Activated T-helper 1 cell treated with anti-CD3 and anti-CD28 coated beads, Interleukin-2, amount 50 U/mL, for 16 hours (primary cell): ENCODE results near the gene NHSL1.

Experiments
- DNase-seq, 2 donors: peaks; one replicate each; pipeline ENCODE4 v3.0.0-alpha.2; 2020; ENCODE audit warnings: low read depth in 1 of 2, low spot score in 1 of 2

The NHSL1 gene

DNA sequence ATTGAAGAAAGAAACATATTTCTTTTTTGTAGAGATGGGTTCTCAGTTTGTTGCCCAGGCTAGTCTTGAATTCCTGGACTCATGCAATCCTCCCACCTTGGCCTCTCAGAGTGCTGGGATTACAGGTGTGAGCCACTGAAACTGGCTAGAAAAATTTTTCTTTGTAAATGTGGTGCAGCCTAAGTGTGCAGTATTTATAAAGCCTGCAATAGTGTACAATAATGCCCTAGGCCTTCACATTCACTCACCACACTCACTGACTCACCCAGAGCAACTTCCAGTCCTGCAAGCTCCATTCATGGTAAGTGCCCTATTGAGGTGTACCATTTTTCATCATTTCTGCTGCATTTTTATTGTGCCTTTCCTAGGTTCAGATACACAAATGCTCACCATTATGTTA, 31.4 kb downstream of the NHSL1 start:
- DNase-seq = no peak

DNA sequence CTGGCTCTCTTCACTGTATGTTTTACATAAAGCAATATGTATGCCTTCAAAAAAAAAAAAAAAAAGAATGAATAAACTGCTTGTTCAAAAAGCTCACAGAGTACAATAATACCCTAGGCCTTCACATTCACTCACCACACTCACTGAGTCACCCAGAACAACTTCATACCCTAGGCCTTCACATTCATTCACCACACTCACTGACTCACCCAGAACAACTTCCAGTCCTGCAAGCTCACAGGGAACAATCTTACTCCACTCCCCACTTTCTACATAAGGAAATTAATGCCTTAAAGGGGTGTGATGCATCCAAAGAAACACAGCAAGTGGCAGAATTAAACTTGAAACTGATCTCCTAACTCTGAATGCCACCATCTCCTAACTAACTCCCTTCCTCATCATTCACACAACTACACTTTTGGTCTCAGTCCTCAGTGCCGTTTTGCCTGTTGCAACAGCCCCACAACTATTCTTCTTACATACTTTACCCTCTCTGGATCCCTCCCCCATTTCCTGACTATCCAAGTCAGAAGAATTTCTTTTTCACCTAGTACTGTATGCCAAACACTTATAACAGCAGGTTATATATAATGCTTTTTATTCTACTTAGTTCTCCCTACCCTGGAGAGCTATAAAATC, 34.2 kb downstream of the NHSL1 start:
- no peak for DNase-seq

DNA sequence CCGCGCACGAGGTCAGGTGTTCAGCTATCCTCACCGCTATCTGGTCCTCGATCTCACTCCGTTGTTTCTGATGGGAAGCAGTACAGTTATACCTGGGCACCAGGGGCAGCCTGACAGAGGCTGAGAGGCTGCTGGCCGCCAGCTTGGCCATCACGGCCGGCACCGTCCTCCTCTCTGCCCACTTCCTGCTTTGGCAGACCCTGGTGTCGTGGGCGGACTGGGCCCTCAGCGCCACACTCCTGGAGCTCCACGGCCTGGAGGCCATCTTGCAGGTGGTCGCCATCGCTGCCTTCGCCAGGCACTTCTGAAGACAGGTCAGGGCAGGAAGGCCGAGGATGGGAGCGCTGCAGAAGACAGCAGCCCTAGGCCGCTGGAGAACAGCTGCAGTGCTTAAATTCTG, 35.2 kb downstream of the NHSL1 start:
- no peak for DNase-seq

DNA sequence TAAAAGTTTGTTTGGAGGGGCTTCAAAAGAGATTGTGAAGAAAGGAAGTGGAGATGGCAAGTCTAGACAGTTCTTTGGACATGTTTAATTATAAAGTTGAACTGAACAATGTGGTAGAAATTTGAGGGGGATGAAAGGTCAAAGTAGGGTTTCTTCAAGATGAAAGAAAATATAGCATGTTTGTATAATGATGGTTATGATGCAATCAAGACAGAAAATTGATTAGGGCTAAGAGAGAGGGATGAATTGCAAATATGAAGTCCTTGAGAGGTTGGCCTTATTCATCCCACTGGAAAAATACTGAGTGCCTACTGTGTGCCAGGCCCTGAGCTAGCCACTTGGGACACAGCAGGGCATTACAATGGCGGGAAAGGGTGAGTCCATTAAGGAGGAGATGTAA, 37.6 kb downstream of the NHSL1 start:
- DNase-seq = no peak

DNA sequence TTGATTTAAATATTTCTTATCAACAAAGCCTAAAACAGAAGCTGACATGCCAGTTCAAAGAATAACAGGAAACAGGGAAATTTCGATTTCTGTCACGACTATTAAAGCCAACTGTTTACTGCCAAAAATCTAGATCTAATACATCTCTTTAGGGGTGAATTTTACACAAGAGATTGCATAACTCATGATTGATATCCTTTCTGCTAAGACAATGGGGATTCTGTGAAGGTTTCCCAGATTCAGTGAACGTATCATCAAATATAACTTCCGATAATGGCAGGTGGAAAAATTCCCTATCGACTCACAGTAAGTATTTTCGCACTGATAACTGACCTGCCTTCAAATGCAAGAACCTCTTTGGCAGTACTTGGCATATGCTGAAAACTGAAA, 42.9 kb downstream of the NHSL1 start:
- no peak for DNase-seq

DNA sequence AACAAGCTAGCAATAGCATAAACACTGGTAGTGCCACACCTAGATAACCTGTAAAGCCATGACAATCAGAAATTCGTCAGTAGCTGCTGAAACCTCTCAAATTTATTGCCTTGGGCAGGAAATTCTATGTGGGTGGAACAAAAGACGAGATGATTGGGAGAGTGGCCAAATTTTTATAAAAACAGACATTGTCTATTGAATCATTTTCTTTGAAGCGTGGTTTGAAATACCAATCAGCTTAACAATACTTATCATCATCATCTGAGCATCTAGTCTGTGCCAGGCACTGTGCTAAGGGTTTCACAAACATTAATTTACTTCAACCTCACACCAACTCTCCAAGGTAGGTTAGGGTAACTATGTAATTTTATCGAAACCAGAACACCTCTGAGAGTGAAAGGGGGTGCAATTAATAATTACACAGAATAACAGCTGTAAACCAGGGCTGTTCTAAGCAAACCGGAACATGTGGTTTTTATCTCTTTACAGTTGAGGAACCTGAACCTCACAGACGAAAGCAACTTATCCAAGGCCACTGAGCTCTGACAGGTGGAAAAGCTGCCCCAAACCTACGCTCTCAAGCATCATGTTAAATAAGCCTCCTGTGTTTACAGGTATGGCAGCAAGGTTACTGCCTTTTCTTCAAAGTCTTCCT, 43.4 kb downstream of the NHSL1 start:
- DNase-seq = no peak

DNA sequence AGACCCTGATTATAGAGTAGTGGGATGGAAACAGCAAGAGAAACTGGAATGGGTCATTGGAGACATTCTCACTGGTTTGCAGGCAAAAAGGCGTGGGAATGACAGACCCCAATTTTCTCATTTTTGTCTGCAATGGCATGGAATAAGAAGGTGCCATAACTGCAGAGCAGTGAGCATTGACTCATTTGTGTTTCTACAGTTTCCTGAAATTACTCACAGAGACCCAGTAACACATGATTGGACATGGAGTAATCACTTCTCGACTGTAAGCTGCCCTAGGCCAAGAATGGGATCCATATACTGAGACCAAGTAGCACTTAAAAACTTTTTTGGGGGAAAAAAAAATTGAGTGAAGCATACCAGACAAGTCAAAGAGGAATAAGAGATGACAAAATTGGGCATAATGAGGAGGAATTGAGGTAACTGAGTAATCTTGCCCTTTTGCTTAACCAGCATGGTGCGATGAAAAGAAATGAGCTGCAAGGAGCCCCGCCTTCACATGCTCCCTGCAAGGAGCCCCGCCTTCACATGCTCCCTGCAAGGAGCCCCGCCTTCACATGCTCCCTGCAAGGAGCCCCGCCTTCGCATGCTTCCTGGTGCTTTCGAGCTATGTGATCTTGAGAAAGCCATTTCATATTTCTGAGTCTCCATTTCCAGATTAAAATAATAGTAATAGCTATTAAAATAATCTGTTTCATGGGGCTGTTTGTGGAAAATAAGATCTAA, 44.1 kb downstream of the NHSL1 start:
- DNase-seq = peak; percentile 8 to 26

DNA sequence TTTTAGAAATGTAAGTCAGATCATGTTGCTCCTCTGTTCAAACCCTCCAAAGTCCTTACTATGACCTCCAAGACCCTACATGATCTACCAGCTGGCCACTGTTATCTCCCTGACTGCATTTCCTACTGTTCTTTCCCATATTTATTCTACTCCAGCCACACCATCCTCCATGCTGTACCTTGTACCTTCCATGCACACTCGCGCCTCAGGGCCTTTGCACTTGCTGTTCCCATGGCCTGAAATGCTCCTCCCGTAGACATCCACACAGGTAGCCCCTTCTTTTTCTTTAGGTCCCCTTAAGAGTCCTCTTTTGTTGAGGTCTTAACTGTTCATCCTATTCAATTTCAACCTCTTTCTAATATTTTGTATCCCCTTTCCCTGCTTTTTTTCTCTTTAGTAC, 48.3 kb downstream of the NHSL1 start:
- no peak for DNase-seq

DNA sequence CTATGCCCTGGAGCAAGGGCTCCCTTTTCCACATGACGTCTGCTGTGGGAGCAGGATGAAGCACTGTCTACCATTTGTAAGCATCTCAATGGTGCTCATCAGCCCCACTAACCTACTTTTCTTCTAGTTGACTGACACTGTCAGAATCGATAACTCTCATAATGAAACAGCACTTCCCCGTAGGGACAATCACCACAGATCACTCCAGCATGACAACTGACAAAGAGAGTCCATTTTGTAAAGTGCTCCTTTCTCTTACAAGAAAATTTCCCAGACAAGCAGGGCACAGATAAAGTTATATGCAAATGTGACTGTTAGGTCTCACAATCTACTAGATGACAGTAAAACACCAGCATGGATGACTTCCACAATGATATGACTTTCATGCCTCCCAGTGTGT, 48.8 kb downstream of the NHSL1 start:
- no peak for DNase-seq

DNA sequence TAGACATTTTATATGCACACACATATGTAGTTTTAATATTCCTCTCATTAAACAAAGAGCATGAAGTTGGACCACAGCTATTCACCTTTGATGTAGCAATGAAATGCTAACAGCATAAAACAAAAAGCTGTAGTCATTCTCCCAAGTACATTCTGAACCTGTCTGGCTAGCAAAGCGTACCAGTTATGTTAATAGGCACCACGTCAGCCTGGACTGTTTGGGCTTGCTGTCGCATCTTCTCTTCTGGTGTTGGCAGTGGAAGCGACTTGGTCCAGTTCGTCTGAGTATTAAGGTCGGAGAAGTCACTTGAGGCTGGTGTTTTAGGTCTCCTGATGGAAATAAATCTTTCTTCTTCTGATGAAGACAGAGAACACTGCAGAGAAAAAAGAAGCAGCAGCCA, 52.5 kb downstream of the NHSL1 start:
- DNase-seq = no peak

DNA sequence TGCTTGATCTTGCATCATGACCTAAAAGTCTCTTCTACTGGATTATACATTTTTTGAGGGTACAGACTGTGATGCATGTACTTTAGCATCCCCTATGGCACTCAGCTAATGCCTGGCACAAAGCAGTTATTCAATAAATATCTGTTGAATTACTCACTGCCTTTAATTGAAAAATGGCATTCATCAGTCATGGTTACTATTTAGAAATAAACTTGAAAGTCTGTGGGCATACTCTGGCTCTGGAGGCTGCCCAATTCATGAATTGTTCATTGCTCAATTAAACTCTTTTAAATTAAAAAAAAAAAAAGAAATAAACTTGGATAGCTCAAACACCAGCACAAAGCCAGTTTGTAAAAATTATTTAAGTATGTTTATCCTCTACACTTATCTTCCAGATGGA, 55.3 kb downstream of the NHSL1 start:
- no peak for DNase-seq

DNA sequence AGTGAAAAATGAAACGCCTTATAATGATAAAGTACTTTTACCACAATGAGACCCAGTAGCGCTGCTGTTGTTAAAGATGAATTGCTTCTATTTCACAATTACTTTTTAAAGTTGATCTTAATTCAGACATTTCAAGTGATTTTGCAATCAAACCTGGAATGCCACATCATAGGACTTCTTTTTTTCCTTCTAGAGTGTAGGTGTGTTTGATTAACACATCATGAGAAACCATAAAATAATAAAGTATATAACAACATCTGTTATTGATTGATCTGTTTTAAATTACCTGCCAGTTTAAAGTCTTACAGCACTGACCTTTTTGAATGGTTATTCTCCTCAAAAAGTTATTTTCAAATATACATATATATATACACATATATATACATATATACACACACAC, 56.6 kb downstream of the NHSL1 start:
- no peak for DNase-seq

DNA sequence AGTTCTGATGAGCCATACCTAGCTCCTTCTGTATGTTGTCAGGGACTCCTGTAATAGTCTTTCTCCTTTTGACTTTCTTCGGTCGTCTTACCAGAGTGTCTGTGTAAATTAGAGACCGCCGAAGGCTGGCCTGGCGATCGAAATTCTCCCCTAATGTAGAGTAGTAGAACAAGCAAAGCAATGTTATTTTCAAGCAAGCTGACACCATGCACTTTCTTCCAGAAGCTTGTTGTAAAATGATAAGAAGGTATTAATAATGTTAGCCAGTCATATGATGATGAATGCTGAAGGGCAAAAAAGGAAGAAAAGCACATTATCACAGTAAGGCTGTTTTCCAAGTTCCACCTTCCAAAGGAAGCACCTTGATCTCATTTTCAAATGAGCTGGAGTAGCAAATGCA, 57.3 kb downstream of the NHSL1 start:
- no peak for DNase-seq

DNA sequence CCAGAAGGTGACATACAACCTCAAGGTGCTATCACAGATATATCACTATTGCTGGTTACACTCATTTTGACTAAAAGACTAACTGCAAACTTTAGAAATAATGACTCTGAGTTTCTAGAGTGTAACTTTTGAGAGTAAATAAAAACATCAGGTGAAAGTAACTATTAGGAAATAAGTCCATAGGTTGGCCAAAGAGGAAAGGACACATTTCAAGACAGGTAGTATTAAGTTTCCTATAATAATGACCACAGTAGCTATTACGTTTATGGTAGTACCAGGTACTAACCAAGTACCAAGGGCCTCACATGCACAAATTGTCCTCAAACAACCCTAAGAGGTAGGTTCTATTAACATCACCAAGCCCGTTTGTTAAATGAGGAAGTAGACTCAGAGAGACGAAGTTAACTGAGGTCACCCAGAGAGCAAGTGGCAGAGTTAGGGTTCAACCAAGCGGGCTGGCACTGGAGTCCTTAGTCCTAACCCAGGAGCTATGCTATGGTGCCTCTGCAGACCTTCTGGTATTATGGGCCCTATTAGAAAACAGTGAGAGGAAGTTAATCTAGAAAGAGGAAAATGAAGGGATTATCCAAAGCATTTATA, 58.4 kb downstream of the NHSL1 start:
- no peak for DNase-seq

DNA sequence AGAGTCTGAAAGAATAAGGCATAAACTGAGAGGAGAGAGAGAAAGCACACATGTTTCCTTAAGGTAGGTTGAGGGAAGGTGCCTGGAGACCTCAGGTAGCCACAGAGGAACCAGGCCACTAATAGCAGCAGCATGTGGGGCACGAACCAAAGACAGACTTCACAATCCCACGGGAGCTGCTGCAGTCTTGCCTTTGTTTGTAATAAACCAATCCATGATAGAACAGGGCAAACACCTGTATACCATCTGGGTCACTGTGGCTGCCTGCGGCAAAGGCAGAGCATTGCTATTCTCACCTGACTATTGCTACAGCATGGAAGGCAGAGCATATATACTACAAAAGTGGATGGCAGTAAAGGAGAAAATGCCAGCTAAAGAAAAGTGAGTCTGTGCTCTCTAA, 59.0 kb downstream of the NHSL1 start:
- DNase-seq = no peak

DNA sequence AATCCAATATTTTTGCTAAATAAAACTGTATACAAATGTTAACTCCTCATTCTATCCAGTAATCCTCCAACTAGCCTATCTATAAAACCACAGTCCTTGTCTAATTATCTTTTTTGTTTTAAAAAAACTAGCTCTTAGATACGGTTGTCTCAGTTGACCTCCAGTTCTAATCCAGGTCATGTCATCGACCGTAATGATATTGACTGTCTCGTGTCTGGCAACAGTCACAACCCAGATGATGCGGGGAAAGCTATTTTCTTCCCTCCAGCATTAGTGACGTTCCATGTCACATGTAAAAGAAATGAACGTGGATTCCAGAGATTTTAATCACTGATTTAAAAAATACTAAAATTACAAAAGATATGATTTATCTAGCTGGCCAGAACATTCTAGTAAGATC, 59.7 kb downstream of the NHSL1 start:
- no peak for DNase-seq

DNA sequence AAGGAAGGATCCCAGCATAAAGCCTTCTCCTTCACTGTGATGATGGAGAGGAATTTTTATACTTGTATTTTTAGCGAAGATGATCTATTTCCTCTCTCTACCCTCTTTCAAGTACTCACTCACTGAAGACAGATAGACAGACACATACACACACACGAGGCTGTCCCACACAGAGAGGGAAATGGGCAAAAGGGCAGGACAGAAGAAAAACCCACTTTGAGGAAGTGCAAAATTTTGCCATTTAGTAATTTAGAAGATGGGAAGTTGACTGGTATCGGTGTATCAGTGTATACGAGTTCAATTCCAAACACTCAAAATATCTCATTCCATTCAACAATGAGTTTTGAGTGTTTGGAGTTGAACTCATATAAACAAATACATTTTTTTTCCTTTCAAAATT, 64.4 kb downstream of the NHSL1 start:
- DNase-seq = no peak

DNA sequence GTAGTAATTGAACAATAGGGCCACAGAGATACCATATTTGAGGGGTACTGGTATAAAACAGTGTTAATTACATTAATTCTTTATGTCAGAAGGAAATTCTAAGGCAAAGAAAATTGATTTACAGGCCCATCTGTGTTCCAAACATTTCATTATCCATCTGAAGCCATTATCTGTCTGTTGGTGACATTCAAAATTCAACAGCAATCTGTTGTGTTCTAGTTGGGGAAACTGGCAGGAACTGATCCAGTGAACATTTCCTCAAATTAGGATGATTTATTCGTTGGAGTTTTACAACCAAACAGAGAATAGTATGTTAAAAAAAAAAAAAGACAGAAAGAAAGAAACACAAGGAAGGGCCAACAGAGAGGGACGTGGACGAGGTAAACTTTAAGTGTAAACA, 65.2 kb downstream of the NHSL1 start:
- DNase-seq = no peak

DNA sequence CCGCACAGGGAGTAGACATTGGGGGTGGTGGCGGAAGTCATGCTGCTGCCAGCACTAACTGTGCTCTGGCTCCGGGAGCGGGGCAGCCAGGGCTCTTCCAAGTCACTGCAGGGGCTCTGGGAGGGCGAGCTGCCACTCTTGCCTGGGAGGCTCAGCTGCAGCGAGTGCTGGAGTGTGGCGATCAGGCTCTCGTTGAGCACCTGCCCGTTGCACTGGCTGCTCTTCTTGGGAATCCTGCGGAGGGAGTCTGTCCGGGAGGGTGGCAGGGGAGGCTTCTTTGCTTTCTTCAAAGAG, 67.3 kb downstream of the NHSL1 start:
- DNase-seq = no peak

DNA sequence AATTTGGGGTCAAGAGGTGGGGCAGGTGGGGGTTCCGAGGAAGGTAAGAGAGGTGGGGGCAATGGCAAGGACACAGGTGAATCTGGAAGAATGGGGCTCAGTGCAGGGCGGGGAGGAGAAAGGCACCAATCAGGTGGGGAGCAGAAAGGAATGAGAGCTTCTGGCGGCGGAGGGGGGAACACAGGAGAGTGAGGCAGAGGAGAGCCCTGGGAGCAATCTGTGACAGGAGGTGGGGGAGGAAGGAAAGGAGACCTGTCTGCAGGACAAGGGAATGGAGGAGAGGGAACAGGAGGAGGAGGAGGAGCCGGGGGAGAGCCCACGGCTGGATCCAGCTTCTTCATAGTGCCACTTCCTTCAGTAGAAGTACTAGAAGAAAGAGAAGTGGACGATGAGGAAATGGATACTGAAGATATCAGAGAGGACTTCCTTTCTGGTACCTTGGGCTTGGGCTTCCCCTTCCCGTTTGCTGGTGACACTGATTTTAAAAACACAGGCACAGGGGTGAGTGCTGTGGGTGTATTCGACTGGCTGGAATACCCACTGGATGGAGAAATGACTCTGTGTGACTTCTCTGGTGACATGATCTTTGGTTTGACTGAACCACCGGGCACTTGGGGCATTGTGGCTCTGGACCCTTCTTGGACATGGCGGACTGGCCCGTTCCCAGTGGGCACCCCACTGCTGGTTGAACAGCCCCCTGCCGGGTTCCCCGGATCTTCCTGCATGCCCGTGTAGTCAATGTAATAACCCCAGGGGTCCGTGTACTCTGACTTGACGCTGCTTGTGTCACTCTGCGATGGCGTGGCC, 67.8 kb downstream of the NHSL1 start:
- DNase-seq = no peak

DNA sequence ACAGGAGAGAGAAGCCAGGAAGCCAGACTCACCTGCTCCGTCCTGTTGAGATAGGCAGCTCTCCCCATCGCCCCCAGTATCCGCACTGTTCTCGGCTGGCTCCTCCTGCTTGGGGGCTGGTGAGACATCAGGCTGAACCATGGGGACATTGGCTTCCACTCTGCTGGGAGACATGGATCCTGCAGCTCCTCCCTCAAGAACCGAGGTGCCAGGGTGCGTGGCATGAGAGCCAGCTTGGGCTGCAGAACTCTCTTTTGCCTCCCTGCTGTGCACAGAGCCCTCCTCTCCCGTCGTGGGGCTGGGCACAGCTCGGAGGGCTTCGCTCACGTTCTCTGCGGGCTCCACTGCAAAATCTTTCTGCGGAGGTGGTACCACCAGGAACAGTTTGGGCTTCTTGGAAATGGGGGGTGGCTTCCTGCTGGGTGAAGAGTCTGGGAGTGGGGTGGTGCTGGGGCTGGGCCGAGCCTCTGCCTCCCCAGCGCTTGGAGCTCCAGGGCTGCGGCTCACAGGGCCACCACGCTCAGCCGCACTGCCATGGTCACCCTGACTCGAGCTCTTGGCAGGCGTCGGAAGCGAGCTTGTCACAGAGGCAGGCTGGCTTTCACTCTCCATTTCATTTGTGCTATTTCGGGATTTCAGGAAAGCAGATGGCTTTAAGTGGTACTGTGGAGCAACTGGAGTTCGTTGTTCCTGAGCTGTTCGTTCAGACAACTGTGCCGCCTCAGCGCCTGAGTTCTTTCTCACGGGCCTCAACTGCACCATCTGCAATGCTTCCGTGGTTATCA, 68.7 kb downstream of the NHSL1 start:
- no peak for DNase-seq
